HUDEP-2 (cell line): ENCODE results near the gene PSMB10.
"Not testable (repeated sequence)": the region's sequence is repeated elsewhere in the genome, so short reads cannot be mapped to it uniquely, and the experiment has no call there.

ENCODE experiments used
- DNase-seq, 76 experiments: peaks; one replicate each; lab custom pipeline; 2025; ENCODE audit not compliant: unreplicated experiment in 76 of 76; lab: John Stamatoyannopoulos, UW

The PSMB10 gene

DNA sequence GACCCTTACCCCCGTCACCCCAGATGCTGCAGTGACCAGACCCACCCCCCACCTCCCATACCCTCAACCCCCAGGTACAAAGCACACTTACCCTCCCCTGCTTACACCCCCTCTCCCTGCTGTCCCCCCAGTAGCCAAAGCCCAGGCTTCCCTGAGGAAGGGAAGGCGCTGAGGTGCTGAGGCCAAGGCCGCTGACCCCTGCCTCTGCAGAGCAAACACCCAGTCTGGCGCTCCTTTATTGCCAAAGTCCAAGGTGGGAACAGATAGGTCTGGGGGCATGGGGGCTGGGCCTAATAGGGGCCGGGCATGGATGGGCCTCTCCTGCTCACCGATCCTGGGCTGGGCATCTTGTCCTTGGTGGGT is 6.6 kb upstream of the PSMB10 start:
- no peak for DNase-seq

DNA sequence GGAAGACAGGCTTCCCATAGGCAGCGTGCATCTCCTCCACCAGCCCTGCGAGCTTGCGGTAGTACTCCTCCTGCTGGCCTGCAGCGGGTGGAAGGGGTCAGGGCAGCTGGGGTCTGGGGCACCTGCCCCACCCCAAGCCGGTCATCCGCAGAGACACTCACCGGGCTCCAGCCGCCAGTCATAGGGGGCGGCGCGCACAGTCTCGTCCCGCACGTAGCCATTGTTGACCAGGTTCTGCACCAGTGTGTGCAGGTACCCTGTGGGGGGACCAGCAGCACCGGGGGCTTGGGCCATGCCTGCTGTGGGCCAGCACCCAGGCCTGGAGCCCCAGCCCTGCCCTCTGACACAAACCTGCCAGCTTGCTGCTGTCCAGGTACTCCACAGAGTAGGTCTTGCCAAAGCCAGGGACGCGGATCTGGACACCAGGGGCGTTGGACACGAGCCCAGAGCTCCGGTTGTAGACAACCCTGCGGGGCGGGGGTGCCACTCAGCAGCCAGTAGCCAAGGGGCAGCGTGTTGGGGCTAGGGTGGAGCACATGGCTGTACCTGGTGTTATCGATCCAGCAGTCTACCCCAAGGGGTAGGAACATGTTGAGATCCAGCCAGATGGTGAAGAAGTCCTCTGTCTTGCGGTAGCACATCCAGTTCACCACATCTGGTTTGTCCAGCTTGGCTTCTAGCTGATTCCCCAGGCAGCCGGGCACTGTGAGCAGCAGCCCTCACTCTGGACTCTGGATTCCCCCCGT is 6.0 kb upstream of the PSMB10 start:
- no peak for DNase-seq

DNA sequence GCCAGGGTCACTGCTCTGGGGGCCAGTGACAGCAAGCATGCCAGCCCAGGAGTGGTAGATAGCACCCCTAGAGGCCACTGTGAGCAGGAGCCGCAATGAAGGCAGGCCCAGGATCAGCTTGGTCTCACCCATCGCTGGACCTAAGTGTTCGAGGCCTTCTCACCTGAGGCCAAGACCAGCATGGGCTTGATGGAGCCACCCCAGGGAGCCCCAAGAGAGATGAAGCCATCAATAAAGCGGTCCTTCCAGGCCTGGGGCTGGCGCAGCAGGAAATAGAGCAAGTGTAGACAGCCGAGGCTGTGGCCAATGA is 5.5 kb upstream of the PSMB10 start:
- peak in 36 of 76 experiments; percentile 10 to 65 (median 28) for DNase-seq

DNA sequence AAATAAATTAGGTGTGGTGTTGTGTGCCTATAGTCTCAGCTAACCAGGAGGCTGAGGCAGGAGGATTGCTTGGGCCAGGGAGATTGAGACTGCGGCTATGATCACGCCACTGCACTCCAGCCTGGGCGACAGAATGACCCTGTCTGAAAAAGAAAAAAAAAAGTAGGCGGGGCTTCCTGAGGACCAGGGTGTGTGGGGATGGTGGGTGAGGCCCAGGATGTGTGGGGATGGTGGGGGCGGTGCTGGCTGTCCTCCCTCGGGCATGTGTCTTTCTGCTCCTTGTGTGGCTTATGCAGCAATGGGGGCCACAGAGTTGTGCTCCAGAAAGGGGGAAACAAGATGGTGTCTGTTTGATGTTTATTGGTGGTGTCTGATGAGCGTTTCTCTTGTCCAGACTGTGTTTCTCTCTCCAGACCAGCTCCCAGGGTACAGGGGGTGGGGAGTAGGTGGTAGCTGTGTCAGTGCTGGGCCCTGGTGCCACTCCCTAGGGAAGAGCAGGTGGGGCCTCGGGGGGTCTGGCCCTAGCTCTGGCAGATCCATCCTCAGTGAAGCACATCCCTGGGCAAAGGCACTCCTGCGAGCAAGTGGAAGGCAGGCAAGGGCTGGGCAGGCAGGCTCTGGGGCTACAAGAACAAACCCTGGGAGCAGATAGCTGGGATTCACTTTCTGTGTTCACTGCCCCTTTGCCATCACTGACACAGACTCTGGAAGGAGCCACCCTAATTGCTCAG is 5.0 kb upstream of the PSMB10 start:
- DNase-seq = peak in 10 of 76 experiments; percentile 9 to 41 (median 18)

DNA sequence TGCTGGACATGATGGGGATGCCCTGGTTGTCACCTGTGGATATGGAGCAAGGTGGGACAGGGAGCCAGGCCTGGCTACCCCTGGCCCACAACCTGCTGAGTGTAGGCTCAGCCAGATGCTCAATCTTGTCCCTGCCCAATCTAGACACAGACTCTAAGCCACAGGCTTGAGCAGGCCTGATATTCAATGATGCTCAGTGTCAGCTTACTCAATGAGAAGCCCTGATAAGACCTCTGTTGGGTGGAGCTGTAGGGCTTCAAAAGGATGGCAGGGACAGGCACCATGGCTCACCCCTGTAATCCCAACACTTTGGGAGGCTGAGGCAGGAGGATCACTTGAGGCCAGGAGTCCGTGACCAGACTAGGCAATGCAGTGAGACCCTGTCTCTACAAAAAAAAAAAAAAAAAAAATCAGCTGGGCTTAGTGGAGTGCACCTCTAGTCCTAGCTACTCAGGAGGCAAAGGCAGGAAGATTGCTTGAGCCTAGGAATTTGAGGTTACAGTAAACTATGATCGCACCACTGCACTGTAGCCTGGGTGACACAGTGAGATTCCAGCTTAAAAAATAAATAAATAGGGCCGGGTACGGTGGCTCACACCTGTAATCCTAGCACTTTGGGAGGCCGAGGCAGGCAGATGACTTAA is 3.9 kb upstream of the PSMB10 start:
- DNase-seq = peak in 22 of 76 experiments; percentile 6 to 48 (median 24)

DNA sequence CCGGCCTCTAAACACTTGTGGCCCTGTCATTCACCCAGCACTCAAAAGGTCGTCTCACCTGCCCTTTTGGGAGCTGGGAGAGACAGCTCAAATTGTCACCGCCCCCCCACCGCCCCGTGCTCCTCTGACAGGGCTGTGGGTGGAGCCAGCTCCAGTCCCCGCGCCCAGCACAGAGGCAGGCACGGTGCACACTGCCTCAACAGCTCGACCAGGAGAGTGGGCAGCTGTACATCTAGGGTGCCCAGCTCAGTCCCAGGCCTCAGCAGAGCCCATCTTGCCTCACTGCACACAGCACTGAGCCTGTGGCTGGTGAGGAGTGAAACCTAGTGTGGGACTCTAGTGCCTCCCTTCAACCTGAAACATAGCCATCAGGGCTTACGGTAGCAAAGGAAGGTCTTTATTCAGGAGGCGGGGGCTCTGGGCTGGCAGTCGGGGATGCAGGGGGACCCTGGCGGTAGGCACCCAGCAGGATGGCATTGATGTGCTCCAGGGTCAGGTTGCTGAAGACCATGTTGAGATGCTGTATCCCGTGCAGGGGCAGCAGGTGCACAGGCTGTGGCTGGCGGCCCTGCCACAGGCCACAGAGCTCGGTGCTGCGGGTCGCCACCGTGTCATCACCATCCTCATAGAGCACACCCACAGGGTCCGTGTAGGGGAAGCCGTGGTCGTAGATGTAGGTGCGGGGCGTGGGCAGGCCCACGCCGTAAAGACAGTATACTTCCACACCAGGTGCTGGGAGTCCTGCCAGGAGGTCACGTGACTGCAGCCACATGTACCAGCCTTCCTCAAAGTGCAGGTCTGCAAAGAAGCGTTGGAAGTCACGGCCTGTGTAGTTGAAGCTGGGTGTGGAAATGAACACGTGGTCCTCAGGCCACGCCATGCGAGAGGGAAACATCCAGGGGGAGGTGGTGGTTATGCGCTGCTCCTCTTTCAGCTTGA is 3.1 kb upstream of the PSMB10 start:
- peak in 3 of 76 experiments; percentile 11 to 25 (median 14) for DNase-seq

DNA sequence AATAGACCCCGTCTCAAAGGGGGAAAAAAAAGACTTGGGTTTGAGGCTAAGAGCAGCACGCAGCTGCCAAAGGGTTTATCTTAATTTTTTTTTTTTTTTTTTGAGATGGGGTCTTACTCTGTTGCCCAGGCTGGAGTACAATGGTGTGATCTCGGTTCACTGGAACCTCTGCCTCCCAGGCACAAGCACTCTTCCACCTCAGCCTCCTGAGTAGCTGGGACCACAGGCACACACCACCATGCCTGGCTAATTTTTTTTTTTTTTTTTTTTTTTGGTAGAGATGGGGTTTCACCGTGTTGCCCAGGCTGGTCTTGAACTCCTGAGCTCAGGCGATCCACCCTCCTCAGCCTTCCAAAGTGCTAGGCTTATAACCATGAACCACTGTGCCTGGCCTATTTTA is 1.1 kb upstream of the PSMB10 start:
- not testable (repeated sequence) for DNase-seq

DNA sequence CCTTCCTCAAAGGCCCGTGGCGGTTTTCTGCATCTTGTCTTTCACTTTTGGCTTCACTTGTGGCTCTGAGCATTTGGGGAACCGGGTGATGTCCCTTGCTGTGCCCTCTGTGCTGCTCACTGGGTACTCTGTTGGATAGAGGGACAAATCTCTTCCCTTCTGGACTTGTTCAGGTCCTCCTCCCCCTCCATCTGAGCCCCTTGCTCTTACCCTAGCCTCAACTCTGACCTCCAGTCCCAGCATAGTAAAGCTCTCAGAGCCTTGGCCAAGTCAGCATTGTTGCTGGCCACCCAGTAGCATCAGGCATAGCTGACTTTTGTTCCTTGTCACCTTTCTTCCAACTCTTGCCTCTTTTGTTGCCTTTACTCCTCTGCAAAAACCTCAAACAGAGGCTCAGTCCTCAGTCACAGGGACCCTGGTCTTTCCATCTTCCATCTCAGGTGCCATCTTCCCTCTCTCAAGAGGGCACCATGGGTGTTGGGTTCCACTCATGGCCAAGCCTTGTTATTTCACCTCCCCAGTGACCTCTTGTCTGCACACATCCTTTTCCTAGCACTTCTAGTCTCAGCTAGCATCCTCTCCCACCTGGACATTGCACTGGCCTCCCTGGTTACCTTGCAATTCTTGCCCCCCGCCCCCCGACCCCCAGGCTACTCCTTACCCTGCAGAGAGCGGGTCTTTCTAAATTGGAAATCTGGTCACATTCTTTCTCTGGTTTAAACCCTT is 393 bp upstream of the PSMB10 start:
- peak in 19 of 76 experiments; percentile 16 to 54 (median 33) for DNase-seq

DNA sequence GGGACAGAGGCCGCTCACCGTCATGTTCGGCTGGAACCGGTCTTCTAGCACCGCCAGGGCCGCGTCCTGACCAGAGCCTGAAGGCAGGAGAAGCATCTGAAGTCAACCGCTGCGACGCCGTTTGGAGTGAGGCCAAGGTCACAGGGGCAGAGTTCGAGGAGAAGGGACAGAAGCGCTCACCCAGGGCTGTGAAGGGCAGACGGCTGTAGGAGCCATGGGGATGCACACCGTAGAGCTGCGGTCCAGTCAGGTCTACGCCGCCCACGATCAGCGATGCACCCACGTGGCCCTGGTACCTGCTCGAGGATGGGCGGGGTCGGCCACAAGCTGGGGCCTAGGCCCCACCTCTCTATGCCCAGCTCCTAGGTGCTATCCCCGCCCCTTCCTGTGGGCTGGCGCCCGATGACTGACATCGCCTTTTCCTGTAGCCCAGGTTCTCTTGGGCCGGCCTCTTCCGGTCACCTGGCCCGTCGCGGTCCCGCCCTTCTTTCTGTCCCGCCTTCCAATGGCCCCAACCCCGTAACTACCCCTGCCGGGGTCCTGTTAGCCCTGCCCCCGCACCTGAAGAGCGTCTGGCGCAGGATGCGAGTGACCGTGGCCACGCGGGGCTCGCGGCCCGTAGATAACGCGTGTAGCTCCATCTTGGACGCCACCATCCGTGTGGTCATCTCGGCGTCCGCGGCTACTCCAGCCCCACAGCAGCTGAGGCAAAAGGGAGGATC is 1.1 kb downstream of the PSMB10 start:
- peak in 74 of 76 experiments; percentile 64 to 97 (median 92) for DNase-seq

DNA sequence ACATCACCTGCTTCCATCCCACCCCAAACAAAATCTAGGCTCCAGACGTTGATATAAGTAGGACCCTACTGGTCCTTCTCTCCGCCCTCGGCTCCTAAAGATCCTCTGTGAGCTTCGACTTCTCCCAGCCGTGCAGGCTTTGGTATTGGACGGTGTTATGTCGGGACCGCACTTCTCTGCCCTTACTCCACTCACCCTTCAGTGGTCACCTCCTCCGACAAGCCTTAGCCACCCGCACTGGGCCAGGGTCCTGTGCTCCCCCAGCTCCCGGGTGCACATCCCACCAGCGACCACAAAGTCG is 1.6 kb downstream of the PSMB10 start:
- peak in 1 of 76 experiments; percentile 42 for DNase-seq

DNA sequence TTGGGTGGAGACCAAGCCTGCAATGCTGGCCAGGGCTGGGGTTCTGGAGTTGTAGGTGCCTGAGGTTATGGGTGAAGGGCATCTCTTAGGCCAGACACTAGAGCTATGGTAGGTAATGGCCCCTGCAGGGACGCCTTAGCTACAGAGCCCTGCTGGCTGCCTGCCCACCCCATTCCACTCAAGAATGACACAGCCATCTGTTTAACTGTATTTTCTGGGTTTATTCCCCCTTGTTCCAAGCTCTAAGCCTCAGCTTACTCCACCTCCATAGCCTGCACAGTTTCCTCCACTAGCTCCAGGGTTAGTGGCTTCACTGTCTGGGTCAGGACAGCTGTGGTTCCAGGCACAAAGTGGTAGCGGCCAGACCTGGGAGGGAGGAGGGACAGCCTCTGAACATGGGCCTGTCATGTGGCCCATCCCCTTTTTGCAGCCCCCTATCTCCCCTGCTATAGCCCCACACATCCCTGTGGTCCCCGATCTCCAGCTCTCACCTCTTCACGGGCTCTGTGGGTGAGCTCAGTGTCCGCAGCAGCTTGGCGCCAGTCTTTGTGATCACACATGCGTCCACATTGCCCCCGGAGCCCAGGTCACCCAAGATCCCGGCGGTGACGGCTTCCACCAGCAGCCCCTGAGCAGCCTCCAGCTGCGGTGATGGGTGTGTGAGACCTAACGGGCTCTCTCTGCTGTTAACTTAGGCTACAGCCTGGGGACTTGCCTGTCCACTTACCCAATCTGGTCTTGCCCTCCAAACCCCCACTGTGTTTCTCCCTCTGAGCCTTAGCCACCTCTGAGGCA is 2.1 kb downstream of the PSMB10 start:
- DNase-seq = no peak

DNA sequence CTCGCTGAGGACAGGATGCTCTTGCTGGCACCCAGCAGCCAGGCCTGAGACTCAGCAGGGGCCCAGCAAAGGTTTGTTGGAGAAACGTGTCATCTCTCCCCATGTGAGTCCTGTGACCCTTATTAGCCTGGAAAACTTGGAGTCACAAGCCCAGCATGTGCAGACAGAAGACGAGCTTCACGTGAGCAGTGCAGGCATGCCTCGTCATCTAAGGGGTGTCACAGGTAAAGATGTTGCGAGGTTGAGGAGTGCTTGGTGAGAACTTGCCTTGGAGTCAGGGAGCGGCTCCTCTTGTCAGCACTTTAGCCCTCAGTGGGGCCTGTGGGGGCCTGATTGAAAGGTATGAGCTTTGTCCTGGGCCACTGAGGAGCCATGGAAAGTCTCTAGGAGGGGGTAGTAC is 2.8 kb downstream of the PSMB10 start:
- DNase-seq = no peak

DNA sequence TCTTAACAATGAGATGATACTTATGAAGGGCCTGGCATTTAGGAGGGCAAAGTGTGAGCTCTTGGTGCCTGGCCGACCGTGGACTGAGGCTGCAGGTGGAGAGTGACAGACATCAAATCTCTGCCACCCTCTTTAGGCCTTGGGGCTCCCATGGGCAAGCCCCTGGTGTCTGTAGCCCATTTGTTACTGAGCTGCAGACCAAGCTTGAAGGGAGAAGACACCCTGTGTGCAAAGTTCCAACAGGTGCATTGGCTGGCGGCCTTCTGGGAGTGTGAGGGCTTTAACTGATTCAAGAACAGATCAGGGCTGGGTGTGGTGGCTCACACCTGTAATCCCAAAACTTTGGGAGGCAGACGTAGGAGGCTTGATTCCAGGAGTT is 4.2 kb downstream of the PSMB10 start:
- no peak for DNase-seq

DNA sequence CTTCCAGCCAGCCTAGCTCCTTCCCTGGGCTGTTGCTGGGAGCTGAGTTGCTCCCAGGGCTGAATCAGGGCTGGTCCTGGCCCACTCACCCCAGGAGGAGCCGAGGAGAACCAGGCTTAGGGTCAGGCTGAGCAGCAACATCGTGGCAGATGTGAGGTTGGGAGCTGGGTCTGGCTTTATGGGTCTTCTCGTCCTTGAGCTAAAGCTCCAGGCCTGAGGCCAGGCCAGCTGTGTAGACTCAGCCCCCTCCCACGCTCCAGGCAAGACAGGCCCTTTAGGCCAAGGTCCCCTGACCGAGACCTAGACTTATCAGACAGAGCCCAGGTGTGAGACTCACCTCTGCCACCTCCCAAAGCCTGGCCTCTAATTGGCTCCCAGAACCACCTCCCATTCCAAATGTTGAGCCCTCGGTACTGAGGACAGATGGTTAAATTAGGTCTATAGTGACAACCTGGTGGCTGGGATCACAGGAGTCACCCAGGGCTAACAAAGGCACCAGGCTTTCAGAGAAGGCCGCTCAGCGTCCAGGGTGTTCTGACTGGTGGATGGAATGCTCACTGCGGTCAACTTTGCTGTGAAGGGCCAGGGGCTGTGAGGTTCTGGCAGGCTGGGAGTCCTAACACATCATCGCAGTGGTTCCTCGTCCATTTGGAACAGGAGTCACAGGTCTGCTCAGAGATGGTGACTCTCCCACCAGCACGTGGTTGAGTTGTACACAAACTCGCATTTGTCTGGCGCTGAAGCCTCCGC is 4.8 kb downstream of the PSMB10 start, which contains the start of gene CTRL:
CTRL (minus strand) TSS at position 151 of the 750 bp plus-strand sequence; CDS start at position 141, 10 bp downstream.
- DNase-seq = no peak

DNA sequence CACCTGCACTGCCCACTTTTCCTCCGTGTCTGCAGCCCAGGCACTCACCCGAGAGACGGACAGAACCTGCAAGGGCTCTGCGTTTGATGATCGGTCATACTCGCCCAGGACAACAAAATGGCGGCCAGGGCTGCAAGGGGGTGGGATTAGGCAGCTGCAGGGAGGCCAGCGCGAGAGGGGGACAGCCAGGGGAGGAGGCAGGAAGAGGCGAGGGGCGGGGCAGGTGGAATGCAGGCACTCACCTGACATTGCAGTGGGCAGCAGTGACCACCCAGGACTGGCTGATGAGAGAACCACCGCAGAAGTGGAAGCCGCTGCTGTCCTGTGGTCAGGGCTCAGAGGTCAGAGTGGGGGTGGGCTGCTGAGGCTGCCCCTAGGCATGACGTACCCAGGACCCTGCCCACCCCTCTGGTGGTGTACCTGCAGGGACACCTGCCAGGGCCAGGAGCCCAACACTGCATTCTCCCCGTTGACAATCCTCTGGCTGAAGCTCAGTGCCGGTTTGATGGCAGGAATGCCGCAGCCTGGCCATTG is 5.9 kb downstream of the PSMB10 start:
- no peak for DNase-seq

DNA sequence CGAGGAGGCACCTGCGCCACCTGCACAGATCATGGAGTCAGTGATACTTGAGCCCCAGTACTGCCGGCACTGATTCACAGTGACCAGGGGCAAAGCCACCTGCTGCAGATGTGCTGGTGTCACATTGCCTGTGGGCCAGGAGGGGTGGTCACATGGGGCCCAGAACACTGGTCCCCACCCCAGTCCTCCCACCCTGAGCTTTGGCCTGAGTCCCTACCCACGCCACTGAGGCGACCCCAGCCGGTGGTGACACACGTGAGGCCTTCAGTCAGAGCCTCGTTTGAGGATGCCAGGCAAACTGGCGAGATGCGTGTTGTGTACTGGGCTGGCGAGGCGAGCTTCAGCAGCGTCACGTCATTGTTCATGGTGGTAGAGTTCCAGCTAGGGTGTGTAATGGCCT is 6.5 kb downstream of the PSMB10 start:
- no peak for DNase-seq

DNA sequence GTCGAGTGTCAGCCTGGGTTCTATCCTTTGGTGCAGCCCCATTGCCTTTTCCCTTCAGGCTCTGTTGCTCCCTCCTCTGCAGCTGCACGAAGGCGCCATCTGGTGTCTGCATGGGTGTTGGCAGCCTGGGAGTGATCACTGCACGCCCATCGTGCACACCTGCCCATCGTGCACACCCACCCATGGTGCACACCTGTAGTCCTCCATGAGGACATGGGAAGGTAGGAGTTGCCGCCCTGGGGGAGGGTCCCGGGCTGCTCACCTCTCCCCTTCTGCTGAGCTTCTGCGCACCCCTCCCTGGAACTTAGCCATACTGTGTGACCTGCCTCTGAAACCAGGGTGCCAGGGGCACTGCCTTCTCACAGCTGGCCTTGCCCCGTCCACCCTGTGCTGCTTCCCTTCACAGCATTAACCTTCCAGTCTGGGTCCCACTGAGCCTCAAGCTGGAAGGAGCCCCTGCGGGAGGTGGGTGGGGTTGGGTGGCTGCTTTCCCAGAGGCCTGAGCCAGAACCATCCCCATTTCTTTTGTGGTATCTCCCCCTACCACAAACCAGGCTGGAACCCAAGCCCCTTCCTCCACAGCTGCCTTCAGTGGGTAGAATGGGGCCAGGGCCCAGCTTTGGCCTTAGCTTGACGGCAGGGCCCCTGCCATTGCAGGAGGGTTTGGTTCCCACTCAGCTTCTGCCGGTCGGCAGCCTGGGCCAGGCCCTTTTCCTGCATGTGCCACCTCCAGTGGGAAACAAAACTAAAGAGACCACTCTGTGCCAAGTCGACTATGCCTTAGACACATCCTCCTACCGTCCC is 7.9 kb downstream of the PSMB10 start:
- peak in 62 of 76 experiments; percentile 8 to 74 (median 48) for DNase-seq
